GM18517 (cell line): Measurements from ENCODE around the gene PRDX5.

Experiments used
- ATAC-seq: cut with Tn5 transposase; IDR thresholded peaks from one replicate; pipeline ENCODE4 v1.9.1; 2021; ENCODE audit warnings: mild to moderate bottlenecking, moderate library complexity; ENCODE audit not compliant: unreplicated experiment

The PRDX5 gene

DNA sequence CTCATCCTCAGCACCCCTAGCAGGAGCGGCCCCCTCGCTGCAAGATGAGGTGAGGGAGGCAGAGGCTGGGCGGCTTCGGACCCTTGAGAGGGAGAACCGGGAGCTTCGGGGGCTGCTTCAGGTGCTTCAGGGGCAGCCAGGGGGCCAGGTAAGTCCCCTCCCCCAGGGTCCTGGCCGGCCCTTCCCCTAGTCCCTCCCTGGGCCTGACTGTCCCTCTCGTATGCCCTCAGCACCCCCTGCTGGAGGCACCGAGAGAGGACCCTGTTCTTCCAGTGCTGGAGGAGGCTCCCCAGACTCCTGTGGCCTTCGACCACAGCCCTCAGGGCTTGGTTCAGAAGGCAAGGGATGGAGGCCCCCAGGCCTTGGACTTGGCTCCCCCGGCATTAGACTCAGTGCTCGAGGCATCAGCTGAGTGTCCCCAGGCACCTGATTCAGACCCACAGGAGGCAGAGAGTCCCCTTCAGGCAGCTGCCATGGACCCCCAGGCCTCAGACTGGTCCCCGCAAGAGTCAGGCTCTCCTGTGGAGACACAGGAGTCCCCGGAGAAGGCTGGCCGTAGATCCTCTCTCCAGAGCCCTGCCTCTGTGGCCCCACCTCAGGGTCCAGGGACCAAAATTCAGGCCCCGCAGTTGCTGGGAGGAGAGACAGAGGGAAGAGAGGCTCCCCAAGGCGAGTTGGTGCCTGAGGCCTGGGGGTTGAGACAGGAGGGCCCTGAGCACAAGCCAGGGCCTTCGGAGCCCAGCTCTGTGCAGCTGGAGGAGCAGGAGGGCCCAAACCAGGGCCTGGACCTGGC is 26.0 kb downstream of the PRDX5 start:
- no peak for ATAC-seq

DNA sequence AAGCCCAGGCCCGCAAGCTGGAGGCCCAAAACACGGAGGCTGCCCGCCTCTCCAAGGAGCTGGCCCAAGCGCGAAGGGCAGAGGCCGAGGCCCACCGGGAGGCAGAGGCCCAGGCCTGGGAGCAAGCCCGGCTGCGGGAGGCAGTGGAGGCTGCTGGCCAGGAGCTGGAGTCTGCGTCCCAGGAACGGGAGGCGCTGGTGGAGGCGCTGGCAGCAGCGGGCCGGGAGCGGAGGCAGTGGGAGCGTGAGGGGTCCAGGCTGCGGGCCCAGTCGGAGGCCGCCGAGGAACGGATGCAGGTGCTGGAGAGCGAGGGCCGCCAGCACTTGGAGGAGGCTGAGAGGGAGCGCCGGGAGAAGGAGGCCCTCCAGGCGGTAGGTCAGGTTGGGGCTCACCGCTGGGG is 26.9 kb downstream of the PRDX5 start:
- ATAC-seq: no peak

DNA sequence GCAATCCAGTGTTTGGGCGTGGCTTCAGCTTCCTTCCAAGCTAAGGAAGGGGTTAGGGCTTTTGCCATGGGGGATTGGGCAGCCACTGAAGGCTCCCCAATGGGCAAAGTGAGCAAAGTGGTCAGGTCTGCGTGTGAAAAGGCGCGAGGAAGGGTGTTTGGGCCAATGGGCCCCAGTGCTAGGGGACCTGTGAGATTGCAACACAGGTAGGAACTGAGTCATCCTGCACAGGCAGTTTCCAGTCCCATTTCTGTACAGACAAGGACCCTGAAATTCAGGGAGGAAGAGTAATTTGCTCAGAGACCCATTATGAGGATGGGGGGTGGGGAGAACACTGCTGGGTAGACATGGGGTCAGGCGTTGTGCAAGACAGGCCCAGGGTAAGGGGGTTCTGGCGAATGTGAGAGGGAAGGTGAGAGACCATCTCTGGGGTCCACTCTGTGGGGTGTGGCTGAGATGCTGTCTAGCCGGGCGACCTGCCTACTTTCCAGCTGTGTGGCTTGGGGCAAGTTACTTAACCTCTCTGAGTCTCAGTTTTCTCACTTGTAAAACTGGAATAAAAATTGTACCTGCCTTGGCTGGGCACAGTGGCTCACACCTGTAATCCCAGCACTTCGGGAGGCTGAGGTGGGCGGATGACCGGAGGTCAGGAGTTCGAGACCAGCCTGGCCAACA is 29.4 kb downstream of the PRDX5 start:
- no peak for ATAC-seq

DNA sequence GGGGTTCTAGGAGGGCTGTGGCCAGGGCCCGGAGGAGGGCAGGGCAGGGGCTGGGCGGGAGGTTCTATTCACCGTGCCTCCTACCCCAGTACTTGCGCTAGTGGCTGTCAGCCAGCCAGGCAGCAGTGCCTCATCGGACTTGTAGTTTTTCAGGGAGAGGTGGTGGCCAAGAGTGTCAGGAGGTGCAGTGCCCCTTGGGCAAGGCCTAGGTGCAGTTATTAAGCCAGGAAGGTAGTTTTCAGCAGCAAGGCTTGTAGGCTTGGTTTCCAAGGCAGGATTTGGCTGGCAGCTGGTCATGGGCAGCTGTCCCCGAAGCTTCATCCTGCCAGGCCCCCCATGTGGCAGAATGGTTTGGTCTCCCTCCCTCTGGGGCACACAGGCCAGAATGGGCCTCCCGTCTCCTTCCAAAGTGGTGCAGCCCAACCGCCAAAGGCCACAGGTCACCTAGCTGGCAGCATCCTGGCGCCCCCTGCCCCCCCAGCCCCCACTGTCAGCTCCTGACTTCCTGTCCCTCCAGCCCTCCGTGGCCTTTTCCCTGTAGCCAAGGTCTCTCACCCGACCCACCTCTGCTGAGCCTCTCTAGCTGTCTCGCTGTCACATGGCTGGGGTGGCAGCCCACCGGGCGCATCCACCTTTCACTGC is 30.6 kb downstream of the PRDX5 start:
- no peak for ATAC-seq

DNA sequence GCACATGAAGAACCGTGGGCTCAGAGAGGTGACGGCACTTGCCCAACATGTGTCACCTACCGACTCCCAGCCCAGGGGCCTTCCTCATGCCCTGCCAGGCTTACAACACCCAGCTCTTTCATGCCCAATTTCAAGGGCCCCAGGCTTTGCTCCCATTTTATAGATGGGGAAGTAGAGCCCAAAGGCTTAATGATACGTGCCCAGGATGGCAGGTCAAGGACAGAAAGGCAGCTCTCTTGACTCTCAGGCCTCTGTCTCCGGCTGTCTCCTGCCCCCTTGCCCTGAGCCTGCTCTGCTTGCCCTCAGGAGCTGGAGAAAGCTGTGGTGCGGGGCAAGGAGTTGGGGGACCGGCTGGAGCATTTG is 31.1 kb downstream of the PRDX5 start:
- no peak for ATAC-seq

DNA sequence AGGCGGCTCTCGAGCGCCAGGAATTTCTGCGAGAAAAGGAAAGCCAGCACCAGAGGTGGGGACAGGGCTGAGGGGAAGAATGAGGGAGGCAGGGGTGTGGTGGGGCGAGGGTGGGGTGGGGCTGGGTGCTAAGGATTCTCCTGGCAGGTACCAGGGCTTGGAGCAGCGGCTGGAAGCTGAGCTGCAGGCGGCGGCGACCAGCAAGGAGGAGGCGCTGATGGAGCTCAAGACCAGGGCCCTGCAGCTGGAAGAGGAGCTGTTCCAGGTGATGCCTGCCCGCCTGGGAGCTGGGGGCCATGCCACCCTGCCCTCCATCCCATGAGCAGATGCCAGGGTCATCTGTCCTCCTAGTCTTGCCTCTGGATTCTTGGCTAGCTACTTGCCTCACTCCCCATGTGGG is 31.5 kb downstream of the PRDX5 start:
- ATAC-seq: no peak

DNA sequence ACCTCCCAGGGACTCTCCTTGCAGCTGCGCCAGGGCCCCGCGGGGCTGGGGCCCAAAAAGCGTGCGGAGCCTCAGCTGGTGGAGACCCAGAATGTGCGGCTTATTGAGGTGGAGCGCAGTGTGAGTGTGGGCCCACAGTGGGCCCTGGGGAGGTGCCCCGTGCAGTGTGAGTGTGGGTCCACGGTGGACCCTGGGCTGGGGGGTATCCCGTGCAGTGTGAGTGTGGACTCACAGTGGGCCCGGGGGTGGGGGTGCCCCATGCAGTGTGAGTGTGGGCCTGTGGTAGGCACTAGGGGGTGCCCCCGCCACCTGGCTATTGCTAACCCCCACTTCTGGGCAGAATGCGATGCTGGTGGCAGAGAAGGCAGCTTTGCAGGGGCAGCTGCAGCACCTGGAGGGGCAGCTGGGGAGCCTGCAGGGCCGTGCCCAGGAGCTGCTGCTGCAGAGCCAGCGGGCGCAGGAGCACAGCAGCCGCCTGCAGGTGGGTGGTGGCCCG is 33.3 kb downstream of the PRDX5 start:
- ATAC-seq: no peak

DNA sequence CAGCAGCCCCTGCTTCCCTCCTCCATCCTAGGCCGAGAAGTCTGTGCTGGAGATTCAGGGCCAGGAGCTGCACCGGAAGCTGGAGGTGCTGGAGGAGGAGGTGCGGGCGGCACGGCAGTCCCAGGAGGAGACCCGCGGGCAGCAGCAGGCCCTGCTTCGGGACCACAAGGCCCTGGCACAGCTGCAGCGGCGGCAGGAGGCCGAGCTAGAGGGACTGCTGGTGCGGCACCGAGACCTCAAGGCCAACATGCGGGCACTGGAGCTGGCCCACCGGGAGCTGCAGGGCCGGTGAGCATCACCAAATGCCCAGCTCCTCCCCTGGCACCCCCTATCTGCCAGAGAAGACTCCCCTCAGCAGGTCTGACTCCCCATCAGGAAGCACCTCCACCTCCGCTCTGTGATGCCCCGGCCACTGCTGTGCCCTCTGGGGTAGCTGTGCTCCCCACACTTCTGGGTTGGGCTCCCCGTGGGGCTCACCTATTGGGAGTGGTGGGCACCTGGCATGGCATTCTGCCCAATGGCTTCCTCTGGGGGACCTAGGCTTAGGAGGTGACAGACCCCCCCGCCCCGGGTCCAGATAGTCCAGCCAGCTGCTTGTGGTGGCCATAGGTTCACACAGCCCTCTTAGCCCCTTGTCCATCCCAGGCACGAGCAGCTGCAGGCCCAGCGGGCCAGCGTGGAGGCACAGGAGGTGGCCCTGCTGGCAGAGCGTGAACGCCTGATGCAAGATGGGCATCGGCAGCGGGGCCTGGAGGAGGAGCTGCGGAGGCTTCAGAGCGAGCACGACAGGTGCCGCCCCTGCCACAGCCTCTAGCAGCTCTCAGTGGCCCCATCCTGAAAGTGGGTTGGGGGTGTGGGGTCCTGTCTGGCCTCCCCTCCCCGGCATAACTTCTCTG is 34.4 kb downstream of the PRDX5 start:
- ATAC-seq: no peak

DNA sequence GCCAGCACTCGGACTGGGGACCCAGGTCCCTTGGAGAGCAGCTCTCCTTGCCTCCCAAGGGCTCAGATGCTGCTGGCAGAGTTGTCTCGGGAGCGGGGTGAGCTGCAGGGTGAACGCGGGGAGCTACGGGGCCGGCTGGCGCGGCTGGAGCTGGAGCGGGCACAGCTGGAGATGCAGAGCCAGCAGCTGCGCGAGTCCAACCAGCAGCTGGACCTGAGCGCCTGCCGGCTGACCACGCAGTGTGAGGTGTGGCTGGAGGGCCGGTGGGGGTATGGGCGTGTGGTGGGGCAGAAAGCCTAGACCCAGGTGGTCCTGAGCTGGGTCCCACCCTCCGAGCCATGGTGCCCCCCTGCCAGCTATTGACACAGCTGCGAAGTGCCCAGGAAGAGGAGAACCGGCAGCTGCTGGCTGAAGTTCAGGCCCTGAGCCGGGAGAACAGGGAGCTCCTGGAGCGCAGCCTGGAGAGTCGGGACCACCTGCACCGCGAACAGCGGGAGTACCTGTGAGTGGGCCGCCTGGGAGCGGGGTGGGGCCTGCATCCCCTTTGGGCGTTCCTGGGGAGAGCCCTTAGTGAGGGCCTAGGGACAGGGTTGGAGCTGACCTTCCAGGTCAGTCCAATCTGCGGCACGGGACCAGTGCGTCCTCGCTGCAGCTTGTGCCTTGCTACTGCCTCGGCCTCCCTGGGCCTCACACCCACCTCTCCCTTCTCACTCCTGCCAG is 35.2 kb downstream of the PRDX5 start:
- ATAC-seq: no peak

DNA sequence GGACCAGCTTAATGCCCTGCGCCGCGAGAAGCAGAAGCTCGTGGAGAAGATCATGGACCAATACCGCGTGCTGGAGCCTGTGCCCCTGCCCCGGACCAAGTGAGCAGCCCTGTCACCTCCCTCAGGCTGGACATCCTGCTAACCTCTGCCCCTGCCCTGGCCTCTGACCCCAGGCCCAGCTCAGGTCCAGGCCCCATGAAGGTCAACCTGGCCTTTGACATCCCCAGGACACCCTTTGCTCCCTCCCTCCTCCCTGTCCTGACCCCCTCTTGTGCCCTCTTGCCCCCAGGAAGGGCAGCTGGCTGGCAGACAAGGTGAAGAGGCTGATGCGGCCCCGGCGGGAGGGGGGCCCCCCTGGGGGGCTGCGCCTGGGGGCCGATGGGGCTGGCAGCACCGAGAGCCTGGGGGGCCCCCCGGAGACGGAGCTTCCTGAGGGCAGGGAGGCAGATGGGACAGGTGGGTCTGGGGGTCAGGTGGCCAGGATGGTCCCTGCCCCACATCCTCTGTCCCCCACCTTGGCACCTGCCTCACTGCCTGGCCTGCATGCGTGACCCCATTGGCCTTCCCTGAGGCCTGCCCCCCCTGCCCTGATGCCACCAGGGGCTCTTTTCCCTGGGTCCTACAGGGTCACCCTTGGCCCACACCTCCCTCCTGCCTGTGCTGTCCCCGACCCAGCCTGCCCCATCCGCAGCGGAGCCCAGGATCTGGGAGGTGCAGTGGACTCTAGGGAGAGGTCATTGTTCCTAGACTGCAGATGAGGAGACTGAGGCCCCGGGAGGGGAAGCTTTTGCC is 36.0 kb downstream of the PRDX5 start:
- no peak for ATAC-seq

DNA sequence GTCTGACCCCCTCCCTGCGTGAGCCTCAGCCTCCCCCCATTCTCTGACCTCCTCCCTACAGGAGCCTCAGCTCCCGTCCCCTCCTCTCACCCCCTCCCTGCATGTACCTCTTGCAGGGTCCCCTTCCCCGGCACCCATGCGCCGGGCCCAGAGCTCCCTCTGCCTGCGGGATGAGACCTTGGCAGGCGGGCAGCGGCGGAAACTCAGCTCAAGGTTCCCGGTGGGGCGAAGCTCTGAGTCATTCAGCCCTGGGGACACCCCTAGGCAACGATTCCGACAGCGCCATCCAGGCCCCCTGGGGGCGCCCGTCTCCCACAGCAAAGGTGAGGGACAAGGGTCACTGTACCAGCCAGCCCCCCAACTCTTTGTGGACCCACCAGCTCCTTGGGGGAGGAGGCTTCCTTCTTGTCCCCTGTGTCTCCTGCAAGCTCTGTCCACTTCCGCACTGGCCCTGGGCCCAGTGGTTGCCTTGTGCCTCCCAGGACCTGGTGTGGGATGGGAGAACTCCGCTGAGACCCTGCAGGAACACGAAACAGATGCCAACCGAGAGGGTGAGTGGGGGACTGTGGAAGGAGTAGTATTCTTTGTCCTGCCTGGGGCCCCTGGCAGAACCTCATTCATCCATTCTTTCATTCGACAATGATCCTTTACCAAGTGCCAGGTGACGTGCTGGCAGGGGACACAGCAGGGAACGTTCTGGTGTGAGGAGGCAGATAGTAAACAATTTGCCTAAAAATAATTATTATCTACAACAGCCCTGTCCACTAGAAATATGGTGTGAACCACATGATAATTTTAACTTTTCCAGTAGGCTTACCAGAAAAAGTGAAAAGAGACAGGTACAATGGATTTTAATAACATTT is 37.4 kb downstream of the PRDX5 start:
- no peak for ATAC-seq

DNA sequence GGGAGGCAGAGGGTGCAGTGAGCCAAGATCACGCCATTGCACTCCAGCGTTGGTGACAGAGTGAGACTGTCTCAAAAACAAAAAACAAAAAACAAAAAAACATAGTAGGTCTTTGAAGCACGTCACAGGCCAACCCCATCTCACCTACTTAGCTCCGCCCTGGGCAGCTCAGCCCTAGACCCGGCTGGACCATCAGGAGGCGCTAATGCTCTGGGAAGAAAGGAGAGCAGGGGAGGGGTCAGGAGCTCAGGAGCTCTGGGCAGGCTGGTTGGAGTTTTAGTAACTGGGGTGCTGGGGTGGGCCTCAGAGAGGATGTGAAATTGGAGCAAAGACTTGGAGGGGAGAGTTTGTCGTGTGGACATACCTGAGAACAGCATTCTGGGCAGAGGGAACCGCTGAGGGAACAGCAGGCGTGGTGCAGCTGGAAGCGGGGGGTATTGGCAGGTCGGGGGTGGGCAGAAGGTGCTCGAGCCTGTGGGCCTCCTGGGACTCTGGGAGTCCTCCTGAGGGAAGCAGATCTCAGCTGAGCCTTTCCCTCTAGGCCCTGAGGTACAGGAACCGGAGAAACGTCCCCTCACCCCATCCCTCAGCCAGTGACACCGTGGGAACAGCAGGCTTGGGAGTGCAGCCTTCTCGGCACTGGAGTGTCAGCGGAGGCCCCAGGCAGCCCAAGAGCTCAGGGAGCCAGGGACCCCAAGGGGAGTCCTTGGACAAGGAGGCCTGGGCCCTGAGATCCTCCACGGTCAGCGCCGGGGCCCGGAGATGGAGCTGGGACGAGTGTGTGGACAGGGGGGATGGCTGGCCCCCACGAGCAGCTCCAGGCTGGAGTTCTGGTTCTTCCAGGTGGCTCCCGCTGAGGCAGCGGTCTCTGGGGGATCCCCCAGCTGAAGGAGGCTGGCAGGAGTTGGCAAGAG is 38.8 kb downstream of the PRDX5 start:
- ATAC-seq: no peak

DNA sequence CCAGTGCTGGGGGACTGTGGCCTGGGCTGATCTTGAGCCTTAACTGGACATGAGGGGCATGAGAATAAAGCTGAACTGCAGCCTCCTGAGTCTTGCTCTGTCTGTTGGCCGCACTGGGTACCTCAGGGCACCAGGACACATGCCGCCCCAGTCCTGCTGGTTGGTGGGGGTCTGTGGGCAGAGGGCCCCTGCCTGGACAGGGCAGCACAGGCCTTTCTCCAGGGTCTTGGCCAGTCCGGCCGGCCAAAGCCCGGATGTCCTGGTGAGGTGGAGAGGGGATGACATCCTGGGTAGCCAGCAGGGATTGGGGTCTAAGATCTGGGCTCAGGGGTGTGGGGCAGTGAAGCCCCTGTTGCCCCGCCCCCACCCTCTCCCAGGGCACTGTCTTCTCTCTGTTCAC is 39.5 kb downstream of the PRDX5 start:
- ATAC-seq: no peak

DNA sequence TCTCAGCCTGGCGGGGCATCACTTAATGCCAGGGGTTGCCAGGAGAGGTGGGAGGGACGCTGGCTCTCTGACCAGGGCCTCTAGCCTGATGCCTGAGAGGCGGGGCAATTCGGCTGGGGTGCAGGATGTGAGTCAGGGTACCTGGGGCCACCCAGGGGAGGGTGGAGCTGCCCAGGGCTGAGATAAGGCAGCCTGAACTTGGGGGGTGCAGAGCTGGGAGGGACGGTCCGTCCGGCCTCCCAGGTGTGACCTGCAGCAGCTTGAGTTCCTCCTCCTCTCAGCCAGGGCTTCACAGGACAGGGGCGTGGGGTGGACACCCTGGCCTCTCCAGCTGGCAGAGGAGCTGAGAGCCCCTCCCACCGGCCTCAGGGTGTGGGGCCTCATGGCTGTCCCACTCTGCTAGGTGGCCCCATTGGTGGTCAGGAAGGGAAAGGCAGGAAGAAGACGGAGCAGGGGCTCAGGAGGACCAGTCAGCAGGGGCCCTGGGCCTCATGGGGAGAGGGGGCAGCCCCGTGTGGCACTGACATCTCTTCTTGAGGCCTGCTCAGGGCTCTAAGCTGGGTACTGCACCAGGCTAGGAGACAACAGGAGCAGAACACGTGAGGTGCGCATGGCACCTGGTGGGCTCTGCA is 40.1 kb downstream of the PRDX5 start:
- ATAC-seq: no peak

DNA sequence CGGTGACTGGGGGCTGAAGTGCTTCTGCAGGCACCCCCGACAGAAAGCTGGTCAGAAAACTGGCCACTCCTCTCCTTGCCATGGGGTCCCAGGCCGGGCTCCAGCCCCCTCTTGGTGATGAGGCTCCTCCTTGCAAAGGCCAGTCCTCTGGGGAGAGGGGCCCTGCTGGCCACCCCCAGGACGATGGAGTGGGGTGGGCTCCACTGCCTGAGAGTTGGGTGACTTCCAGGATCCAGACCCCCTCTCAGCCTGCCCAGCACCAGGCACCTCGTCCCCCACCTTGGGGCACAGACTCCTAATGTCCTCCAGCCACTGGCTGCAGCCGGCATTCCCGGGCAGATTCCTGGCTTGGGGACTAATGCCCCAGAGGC is 40.6 kb downstream of the PRDX5 start:
- ATAC-seq: no peak

DNA sequence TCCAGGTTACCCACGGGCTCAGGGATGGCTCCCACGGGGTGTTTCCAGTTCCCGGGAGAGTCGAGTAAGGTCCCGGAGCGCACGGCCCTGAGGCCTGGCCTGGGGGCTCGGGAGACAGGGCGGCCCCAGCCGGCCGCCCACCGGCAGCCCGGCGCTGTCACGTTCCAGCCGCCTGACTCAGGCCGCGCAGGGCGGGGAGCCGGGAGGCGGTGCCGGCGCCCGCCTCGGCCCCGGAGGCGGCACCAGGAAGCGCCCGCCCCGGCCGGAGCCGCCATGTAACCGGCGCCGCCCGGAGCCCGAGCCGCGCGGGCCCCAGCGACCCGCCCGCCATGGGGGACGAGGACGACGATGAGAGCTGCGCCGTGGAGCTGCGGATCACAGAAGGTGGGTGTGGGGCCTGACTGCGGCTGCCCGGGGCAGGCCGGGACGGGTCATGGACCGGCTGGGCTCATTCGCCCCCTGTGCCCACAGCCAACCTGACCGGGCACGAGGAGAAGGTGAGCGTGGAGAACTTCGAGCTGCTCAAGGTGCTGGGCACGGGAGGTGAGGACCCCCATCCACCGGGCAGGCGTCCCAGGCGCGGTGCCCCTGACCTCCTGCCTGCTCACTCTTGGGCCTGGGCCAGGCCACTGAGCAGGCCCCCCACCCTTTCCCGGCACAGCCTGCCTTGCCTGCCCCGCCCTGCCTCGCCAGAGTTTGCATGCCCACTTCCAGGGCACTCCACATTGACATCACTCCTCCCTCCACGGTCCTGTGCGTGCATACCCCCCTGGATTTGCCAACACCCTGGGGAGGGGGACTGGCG is 41.2 kb downstream of the PRDX5 start, which contains the start of gene RPS6KA4:
Gene RPS6KA4 (plus strand): TSS at position 256 of the 805 bp plus-strand sequence. CDS start 74 bp downstream, at position 330.
- ATAC-seq: no peak
